Left hindlimb (tissue), 1 donor: ENCODE data around the gene CD248.
"Not testable (repeated sequence)": the region's sequence is repeated elsewhere in the genome, so short reads cannot be mapped to it uniquely, and the experiment has no call there.

Experiments
- DNase-seq: peaks from one replicate; pipeline ENCODE4 v3.0.0-alpha.2; 2018

The CD248 gene

GRCh38 chr11:66316849-66317251 lies at the start of gene CD248:
Gene CD248 (minus strand): TSS chr11:66317044. CDS start chr11:66317027, 17 bp downstream.
- DNase-seq: peak; percentile 91

- no peak for DNase-seq
Observed at GRCh38 chr11:66365711-66366619, 49.1 kb upstream of the CD248 start.

DNA sequence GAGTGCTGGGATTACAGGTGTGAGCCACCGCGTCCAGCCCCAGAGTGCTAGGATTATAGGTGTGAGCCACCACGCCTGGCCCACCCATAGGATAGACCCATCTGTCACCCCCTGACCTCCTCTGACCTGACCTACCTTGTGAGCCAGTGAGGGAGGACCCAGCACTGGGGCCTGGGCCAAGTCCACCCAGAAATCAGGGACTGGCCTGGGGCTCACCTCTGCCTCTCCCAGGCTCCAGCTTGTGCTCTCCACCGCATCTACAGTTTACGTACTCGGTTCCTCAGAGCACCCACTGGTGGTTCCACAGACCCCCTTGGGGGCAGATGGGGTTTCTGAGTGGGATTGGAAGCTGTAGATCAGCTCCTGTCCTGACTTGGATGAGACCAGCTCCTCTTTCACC lies 48.3 kb upstream of the CD248 start:
- DNase-seq: no peak

GRCh38 chr11:66363805-66364535 lies 47.1 kb upstream of the CD248 start:
- no peak for DNase-seq

DNA sequence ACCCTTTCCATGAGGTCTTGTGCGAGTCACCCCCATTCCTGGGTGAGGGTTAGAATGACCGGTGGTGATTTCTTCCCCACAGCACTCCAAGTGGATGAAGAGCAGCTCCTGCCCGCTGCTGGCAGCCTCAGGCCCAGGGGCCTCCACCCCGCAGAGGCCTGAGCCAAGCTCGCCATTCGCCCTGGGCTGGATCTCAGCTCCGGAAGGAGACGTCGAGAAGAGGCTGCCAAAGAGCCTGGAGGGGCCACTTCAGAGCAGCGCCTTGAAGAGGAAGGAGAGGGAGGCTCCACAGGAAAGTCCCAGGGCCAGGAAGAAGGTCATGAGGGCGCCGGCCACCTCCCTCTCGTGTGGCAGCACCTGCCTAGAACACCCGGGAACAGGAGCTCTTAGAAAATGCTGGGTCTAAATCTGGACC lies 46.4 kb upstream of the CD248 start:
- no peak for DNase-seq

DNA sequence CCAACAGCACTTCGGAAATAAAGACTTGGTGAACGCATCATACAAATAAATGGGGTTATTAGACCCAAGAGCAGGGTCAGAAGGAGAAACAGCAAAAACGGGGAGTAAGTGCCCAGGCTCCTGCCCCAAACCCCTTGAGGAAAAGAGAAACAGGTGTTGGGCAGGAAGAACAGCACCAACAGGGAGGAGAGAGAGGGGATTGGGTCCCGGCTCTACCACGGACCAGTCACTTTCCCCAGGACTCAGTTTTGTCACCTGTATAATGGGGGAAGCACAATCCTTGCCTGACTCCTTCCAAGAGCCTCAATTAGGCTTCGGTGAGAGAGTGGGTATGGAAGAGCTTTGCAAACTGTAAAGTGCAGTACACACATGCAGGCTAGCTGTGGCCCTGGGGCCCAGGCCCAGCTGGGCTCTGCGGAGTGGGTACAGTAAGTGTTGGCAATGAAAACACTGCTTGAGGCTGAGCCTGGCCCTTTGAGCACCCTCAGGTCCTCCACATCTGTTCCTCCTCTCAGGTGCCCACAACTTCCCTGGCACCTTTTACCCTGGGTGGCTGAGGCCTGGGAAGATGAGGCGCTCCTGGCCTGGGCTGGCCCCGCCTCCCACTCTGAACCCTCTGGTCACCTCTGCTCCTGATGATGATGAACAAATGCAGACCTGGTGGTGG lies 45.8 kb upstream of the CD248 start:
- DNase-seq: no peak

- no peak for DNase-seq
Observed at GRCh38 chr11:66361502-66361941, 44.7 kb upstream of the CD248 start.

GRCh38 chr11:66360406-66361073 lies 43.7 kb upstream of the CD248 start:
- DNase-seq: no peak

GRCh38 chr11:66359662-66360087 lies 42.8 kb upstream of the CD248 start:
- no peak for DNase-seq

DNA sequence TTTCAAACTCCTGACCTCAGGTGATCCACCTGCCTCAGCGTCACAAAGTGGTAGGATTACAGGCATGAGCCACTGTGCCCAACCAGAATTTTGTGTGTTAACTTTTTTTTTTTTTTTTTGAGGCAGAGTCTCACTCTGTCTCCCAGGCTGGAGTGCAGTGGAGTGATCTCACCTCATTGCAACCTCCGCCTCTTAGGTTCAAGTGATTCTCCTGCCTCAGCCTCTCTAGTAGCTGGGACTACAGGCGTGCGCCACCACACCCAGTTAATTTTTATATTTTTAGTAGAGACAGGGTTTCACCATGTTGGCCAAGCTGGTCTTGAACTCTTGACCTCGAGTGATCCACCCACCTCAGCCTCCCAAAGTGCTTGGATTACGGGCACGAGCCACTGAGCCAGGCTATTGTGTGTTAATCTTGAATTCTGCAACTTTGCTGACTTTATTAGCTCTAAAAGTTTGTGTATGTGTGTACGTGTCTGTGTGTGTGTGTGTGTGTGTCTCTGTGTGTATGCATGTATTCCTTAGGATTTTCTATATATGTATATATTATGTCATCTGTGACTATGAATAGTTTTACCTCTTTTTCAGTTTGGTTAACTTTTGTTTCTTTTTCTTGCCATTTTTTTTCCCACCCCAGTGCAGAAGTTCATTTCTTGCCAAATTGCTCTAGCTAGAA lies 33.9 kb upstream of the CD248 start:
- not testable (repeated sequence) for DNase-seq

DNA sequence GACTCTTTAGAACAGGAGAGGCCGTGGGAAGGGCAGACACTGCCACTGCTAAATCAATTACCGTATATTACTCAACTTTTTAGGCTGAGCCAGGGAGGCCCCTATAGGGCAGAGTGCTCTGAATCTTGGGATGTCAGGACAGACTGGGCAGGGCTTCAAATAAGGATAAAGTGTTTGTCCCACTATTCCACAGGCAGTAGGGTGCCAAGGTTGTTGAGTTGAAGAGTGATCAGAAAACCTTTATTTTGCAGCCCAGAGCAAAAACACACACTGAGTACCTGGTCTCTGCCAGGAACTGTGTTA lies 32.2 kb upstream of the CD248 start:
- DNase-seq: no peak

- peak; percentile 88 for DNase-seq
Observed at GRCh38 chr11:66347425-66348276, 30.8 kb upstream of the CD248 start, which contains the start of gene B4GAT1. Gene B4GAT1 (minus strand): TSS chr11:66347629. CDS start chr11:66347545, 84 bp downstream.

GRCh38 chr11:66346476-66347424 lies 29.9 kb upstream of the CD248 start:
- no peak for DNase-seq

- DNase-seq: no peak
Observed at GRCh38 chr11:66345316-66345649, 28.4 kb upstream of the CD248 start.

GRCh38 chr11:66344550-66345315 lies 27.9 kb upstream of the CD248 start, which contains the start of gene BRMS1:
Gene BRMS1 (minus strand): TSS chr11:66345104. CDS start chr11:66342234, 2,870 bp downstream.
- DNase-seq: peak; percentile 97

GRCh38 chr11:66343176-66343575 lies 26.3 kb upstream of the CD248 start:
- DNase-seq: no peak

DNA sequence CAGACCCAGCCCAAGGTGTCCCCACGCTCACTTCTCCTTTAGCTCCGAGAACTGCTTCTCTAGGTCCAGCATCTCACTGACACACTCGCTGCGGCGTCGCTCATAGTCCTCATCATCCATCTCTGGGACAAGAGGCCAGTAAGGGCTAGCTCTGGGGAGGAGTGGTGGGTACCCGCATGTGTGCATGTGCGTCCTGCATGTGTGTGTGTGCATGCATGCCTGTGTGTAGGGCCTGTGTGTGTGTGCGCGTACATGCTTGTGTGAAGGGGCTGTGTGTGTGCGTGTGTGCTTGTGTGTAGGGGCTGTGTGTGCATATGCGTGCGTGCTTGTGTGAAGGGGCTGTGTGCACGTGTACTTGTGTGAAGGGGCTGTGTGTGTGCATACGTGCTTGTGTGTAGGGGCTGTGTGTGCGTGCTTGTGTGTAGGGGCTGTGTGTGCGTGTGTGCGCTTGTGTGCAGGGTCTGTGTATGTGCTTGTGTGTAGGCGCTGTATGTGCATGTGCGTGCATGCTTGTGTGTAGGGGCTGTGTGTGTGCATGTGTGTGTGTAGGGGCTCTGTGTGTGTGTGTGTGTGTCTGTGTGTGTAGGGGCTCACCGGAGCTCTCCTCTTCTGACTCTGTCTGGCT lies 24.8 kb upstream of the CD248 start:
- no peak for DNase-seq

- no peak for DNase-seq
Observed at GRCh38 chr11:66340596-66341501, 24.0 kb upstream of the CD248 start.
